ENCODE measurements around the gene SAMD4B. TPM values are rescaled to one million over a fixed set of nuclear protein-coding genes. Genes with fewer than 3 reads are reported as not detected.

SAMD4B gene
- total and polyA plus RNA-seq, 9 of the 15 experiments (the other 6 are each of a cell fraction or from before 2014, with no cell fraction given): 3.4 to 90.5 (median 38.0) TPM

DNA sequence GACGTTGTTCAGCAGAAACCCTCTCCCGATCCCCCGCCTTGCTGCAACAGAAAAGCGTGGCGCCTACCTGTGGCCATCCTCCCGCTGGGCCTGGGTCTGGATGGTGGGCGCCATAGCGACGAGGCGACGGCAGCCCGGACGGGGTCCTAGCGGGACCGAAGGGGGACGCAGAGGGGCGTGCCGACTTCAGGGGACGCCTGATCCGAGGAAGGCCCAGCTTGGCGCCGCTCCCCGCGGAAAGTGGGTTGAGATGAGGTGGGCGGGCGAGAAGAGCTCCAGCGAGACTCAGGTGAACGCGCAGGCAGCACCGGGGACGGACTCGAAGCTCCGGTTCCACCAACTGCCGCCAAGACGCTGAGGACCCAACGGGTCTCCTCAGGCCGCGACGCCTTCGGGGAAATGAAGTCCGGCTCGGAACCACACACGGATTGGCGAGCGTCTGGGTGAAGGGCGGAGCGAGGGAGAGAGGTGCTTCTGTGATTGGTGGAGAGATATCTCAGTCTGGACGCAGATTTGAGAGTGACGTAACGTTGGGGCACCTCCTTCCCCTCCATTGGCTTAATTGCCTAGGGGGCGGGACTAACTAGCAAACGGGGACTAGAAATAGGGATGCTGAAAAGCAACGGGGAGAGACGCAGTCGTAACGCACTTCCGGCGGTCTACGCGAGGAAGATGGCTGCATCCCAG is 48.7 kb downstream of the SAMD4B start, which contains the start of the genes MED29 and PAF1 (continued):
- TF ChIP-seq GABPA (tag; conservative IDR thresholded peaks at IDR 0.05; ENCODE audit: low read depth): peak; percentile 93
- TF ChIP-seq, protein P1, sequence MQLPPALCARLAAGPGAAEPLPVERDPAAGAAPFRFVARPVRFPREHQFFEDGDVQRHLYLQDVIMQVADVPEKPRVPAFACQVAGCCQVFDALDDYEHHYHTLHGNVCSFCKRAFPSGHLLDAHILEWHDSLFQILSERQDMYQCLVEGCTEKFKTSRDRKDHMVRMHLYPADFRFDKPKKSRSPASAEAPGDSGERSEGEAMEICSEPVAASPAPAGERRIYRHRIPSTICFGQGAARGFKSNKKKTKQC (CRISPR knock-in tag; IDR thresholded peaks at IDR 0.05): peak; percentile 88
- TF ChIP-seq, protein P2, sequence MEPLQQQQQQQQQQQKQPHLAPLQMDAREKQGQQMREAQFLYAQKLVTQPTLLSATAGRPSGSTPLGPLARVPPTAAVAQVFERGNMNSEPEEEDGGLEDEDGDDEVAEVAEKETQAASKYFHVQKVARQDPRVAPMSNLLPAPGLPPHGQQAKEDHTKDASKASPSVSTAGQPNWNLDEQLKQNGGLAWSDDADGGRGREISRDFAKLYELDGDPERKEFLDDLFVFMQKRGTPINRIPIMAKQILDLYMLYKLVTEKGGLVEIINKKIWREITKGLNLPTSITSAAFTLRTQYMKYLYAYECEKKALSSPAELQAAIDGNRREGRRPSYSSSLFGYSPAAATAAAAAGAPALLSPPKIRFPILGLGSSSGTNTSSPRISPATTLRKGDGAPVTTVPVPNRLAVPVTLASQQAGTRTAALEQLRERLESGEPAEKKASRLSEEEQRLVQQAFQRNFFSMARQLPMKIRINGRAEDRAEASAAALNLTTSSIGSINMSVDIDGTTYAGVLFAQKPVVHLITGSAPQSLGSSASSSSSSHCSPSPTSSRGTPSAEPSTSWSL (CRISPR knock-in tag; IDR thresholded peaks at IDR 0.05; ENCODE audit: borderline replicate concordance): 0 out of 2 replicates have a peak, but pooled peaks have one; percentile 8
- peak in 1 of 2 experiments; percentile 61; a peak in 2 of 4 replicates for TF ChIP-seq SRF (CRISPR knock-in tag; IDR thresholded peaks at IDR 0.05)
- peak; percentile 87; the same call in 1 of the 2 replicates for TF ChIP-seq TARDBP (IDR thresholded peaks at IDR 0.05)
- 0 out of 4 replicates have a peak, but pooled peaks of 1 of the 2 experiments have one; percentile 76 for TF ChIP-seq CSDE1 (IDR thresholded peaks at IDR 0.05)
- peak; percentile 98 for TF ChIP-seq TBP (optimal IDR thresholded peaks at IDR 0.05; ENCODE audit: low read depth, low read length)
- no peak for TF ChIP-seq PRMT5 (CRISPR knock-in tag; IDR thresholded peaks at IDR 0.05)
- TF ChIP-seq E2F6 (IDR thresholded peaks at IDR 0.05; ENCODE audit: borderline replicate concordance in 1 of 2, extremely low read depth in 1 of 2, insufficient read depth in 1 of 2, insufficient read length in 1 of 2, low read depth in 1 of 2, low read length in 1 of 2, poor library complexity in 1 of 2, severe bottlenecking in 1 of 2): peak; percentile 28 to 58
- peak; percentile 89 for TF ChIP-seq E4F1 (CRISPR knock-in tag; IDR thresholded peaks at IDR 0.05; ENCODE audit: borderline replicate concordance)
- TF ChIP-seq CBX1 (IDR thresholded peaks at IDR 0.05; ENCODE audit: low read depth): 0 out of 2 replicates have a peak, but pooled peaks have one; percentile 58
- peak; percentile 54; the same call in 1 of the 2 replicates for TF ChIP-seq RREB1 (CRISPR knock-in tag; IDR thresholded peaks at IDR 0.05)
- TF ChIP-seq ESRRA (IDR thresholded peaks at IDR 0.05; ENCODE audit: borderline replicate concordance, low read depth): peak; percentile 65
- no peak for TF ChIP-seq RFX5 (IDR thresholded peaks at IDR 0.05; ENCODE audit: low read depth, low read length)
- TF ChIP-seq ZEB2 (IDR thresholded peaks at IDR 0.05): peak; percentile 93

Measured in K562 (cell line).